HepG2 (cell line): Measurements from ENCODE around the gene HNRNPUL2. TPM values are rescaled to one million over a fixed set of nuclear protein-coding genes. Genes with fewer than 3 reads are reported as not detected.

ENCODE experiments used
- AGO1 ChIP-seq: fragments of 200-400 bp; formaldehyde crosslinking; IDR thresholded peaks from 2 replicates; pipeline ENCODE4 v1.6.1; 2017; ENCODE audit warnings: mild to moderate bottlenecking, low read depth, low read length, moderate library complexity; ENCODE audit not compliant: poor library complexity, severe bottlenecking
- BHLHE40 ChIP-seq: IDR thresholded peaks from 2 replicates; pipeline ENCODE4 v1.6.1; 2011; ENCODE audit warnings: low read length, improper control_type of control experiment
- BRD4 ChIP-seq: sonication (generic); formaldehyde crosslinking; IDR thresholded peaks from 2 replicates; pipeline ENCODE4 v1.4.0; 2020; ENCODE audit warnings: missing genetic modification reagents
- GATA4 ChIP-seq: sonication (generic); IDR thresholded peaks from 2 replicates; pipeline ENCODE4 v1.6.1; 2016; ENCODE audit warnings: antibody characterized with exemption, low read depth, borderline replicate concordance
- HNRNPLL ChIP-seq: fragments of 200-400 bp; formaldehyde crosslinking; IDR thresholded peaks from 2 replicates; pipeline ENCODE4 v1.6.1; 2017; ENCODE audit warnings: mild to moderate bottlenecking, low read depth, low read length; ENCODE audit not compliant: poor library complexity, severe bottlenecking
- MAFG ChIP-seq: sonication (generic); formaldehyde crosslinking; IDR thresholded peaks from 2 replicates; pipeline ENCODE4 v1.5.1; 2020; ENCODE audit warnings: mild to moderate bottlenecking, missing genetic modification reagents
- MNT ChIP-seq: fragments of 450-650 bp; IDR thresholded peaks from 2 replicates; pipeline ENCODE4 v1.6.1; 2016
- NFRKB ChIP-seq: fragments of 450-650 bp; IDR thresholded peaks from 2 replicates; pipeline ENCODE4 v1.6.1; 2017
- PAX8 ChIP-seq: sonication (generic); formaldehyde crosslinking; IDR thresholded peaks from 2 replicates; pipeline ENCODE4 v1.8.0; 2022; ENCODE audit warnings: mild to moderate bottlenecking, missing genetic modification reagents, borderline replicate concordance
- RAD21 ChIP-seq: fragments of 450-650 bp; formaldehyde crosslinking; IDR thresholded peaks from 2 replicates; pipeline ENCODE4 v1.5.0; 2020; ENCODE audit warnings: mild to moderate bottlenecking
- RARG ChIP-seq: sonication (generic); formaldehyde crosslinking; IDR thresholded peaks from 2 replicates; pipeline ENCODE4 v1.4.0; 2020; ENCODE audit warnings: low read depth, mild to moderate bottlenecking, missing genetic modification reagents
- SMARCE1 ChIP-seq: fragments of 450-650 bp; IDR thresholded peaks from 2 replicates; pipeline ENCODE4 v1.6.1; 2017; ENCODE audit warnings: borderline replicate concordance
- SMYD3 ChIP-seq: sonication (generic); formaldehyde crosslinking; IDR thresholded peaks from 2 replicates; pipeline ENCODE4 v1.8.1; 2023; ENCODE audit warnings: mild to moderate bottlenecking, missing genetic modification reagents
- SNAPC5 ChIP-seq: sonication (generic); formaldehyde crosslinking; IDR thresholded peaks from 2 replicates; pipeline ENCODE4 v1.8.1; 2023; ENCODE audit warnings: mild to moderate bottlenecking, missing genetic modification reagents, borderline replicate concordance
- TARDBP ChIP-seq: sonication (generic); formaldehyde crosslinking; IDR thresholded peaks from 2 replicates; pipeline ENCODE4 v1.8.0; 2022; ENCODE audit warnings: mild to moderate bottlenecking, missing genetic modification reagents
- XRCC5 ChIP-seq: fragments of 200-400 bp; formaldehyde crosslinking; optimal IDR thresholded peaks from 2 replicates; pipeline ENCODE3; 2017; ENCODE audit warnings: mild to moderate bottlenecking, low read length
- ZNF264 ChIP-seq: sonication (generic); formaldehyde crosslinking; IDR thresholded peaks from 2 replicates; pipeline ENCODE4 v1.4.0; 2020; ENCODE audit warnings: missing genetic modification reagents
- ZNF3 ChIP-seq: IDR thresholded peaks from 2 replicates; pipeline ENCODE4 v1.7.0; 2017; ENCODE audit warnings: inconsistent platforms
- ZNF44 ChIP-seq: sonication (generic); formaldehyde crosslinking; IDR thresholded peaks from 2 replicates; pipeline ENCODE4 v1.5.1; 2020; ENCODE audit warnings: mild to moderate bottlenecking, missing genetic modification reagents
- ZNF605 ChIP-seq: sonication (generic); formaldehyde crosslinking; IDR thresholded peaks from 2 replicates; pipeline ENCODE4 v1.8.0; 2022; ENCODE audit warnings: mild to moderate bottlenecking, missing genetic modification reagents
- ZNF614 ChIP-seq: IDR thresholded peaks from 2 replicates; pipeline ENCODE4 v1.6.1; 2018; ENCODE audit warnings: missing biosample characterization, missing genetic modification reagents, inconsistent platforms, borderline replicate concordance
- ZNF720 ChIP-seq: sonication (generic); formaldehyde crosslinking; IDR thresholded peaks from 2 replicates; pipeline ENCODE4 v1.4.0; 2020; ENCODE audit warnings: missing genetic modification reagents
- ZNF790 ChIP-seq: sonication (generic); formaldehyde crosslinking; IDR thresholded peaks from 2 replicates; pipeline ENCODE4 v1.8.0; 2022; ENCODE audit warnings: missing genetic modification reagents, mild to moderate bottlenecking, borderline replicate concordance
- polyA plus RNA-seq, 8 experiments: library from polyadenylated mRNA; depleted of rRNA in 3 of 8; stranded (reverse) in 7 of 8; unstranded in 1 of 8; fragments of >200 nt; fragmentation: Illumina TruSeq in 4 of 8; extraction: Trizol in 4 of 8; gene quantifications; 2 replicates each; pipeline versions ENCODE4 v1.2.1 to v1.2.3, GENCODE V29; 2011 to 2016; ENCODE audit warnings: low read depth in 4 of 8, missing spikeins in 1 of 8, mixed read lengths in 1 of 8; ENCODE audit not compliant: insufficient read depth in 1 of 8
- total RNA-seq, 5 experiments: library from RNA; depleted of rRNA; stranded (reverse); fragments of >200 nt; fragmentation: Illumina TruSeq; extraction: Trizol; gene quantifications; 2 replicates each; pipeline ENCODE4 v1.2.3, GENCODE V29; 2016; ENCODE audit warnings: low read depth in 1 of 5
- TF ChIP-seq, protein P1 (sequence below): sonication (generic); formaldehyde crosslinking; IDR thresholded peaks from 2 replicates; pipeline ENCODE4 v1.4.0; 2020; ENCODE audit warnings: mild to moderate bottlenecking, missing genetic modification reagents, borderline replicate concordance
- TF ChIP-seq, protein P2 (sequence below): sonication (generic); formaldehyde crosslinking; IDR thresholded peaks from 2 replicates; pipeline ENCODE4 v1.5.1; 2020; ENCODE audit warnings: mild to moderate bottlenecking, missing genetic modification reagents, moderate library complexity
- TF ChIP-seq, protein P3 (sequence below): IDR thresholded peaks from 2 replicates; pipeline ENCODE4 v1.6.1; 2018; ENCODE audit warnings: missing genetic modification reagents

Gene HNRNPUL2
- total and polyA plus RNA-seq, 2 of the 13 experiments (the other 11 are each of a cell fraction or from before 2014, with no cell fraction given) = 8.4 to 9.6 TPM

DNA sequence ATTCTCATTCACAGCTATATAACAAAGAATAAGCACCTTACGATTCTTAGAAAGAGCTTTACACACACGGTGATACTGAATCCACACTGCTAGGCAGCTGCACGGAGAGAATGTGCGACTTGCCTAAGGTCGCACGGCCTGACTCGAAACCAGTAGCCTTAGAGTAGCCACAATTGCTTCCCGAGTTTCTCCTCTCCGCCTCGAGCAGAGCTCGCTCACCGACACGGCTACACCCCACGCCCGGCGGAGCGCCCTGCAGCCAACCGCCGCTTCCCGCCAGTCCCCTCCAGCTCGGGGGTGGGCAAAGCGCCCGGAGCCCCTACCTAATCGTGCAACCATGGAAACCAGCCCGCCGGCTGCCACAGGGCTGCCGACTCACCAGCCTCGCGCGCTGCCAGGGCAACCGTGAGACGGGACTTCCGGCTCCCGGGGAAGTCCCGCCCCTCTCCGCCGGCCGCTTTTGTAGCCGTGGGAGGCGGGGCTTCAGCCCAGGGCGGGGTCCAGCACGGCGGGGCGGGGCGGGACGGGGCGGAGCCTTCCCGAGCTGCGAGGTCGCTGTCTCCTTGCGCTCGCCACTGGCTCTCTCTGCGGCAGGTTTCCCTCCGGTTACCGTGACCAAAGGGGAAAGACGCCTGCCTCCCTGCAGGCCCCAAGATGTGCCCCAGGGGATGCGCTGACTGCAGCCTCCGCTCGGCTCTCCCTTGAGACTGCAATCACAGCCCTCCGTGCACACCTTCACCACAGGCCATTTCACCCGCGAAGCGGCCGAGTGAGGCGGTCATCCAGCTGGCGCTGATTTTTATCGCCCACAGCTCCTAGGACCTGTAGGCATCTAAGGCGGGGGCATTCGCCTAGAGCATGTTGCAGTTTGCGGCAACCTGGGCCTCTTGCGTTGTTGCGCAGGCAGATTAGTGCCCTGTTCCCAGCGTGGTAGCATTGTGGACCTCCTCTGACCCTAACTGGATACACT is 21.1 kb downstream of the HNRNPUL2 start (continued):
- peak; percentile 35 for TF ChIP-seq XRCC5
- TF ChIP-seq SMYD3 = no peak
- TF ChIP-seq ZNF44 (CRISPR knock-in tag) = no peak
- TF ChIP-seq SNAPC5 = no peak
- TF ChIP-seq GATA4 = no peak
- no peak for TF ChIP-seq SMARCE1
- TF ChIP-seq HNRNPLL = no peak
- no peak for TF ChIP-seq PAX8 (CRISPR knock-in tag)
- TF ChIP-seq RARG (CRISPR knock-in tag) = no peak
- TF ChIP-seq NFRKB = no peak
- no peak for TF ChIP-seq BRD4 (CRISPR knock-in tag)
- peak; percentile 80 for TF ChIP-seq ZNF605
- no peak; the same call in 1 of the 2 replicates for TF ChIP-seq ZNF614 (CRISPR knock-in tag)
- TF ChIP-seq ZNF3 (CRISPR knock-in tag) = no peak
- TF ChIP-seq ZNF790 (CRISPR knock-in tag) = no peak
- TF ChIP-seq, protein P1, sequence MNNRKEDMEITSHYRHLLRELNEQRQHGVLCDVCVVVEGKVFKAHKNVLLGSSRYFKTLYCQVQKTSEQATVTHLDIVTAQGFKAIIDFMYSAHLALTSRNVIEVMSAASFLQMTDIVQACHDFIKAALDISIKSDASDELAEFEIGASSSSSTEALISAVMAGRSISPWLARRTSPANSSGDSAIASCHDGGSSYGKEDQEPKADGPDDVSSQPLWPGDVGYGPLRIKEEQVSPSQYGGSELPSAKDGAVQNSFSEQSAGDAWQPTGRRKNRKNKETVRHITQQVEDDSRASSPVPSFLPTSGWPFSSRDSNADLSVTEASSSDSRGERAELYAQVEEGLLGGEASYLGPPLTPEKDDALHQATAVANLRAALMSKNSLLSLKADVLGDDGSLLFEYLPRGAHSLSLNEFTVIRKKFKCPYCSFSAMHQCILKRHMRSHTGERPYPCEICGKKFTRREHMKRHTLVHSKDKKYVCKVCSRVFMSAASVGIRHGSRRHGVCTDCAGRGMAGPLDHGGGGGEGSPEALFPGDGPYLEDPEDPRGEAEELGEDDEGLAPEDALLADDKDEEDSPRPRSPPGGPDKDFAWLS (CRISPR knock-in tag) = no peak
- TF ChIP-seq, protein P2, sequence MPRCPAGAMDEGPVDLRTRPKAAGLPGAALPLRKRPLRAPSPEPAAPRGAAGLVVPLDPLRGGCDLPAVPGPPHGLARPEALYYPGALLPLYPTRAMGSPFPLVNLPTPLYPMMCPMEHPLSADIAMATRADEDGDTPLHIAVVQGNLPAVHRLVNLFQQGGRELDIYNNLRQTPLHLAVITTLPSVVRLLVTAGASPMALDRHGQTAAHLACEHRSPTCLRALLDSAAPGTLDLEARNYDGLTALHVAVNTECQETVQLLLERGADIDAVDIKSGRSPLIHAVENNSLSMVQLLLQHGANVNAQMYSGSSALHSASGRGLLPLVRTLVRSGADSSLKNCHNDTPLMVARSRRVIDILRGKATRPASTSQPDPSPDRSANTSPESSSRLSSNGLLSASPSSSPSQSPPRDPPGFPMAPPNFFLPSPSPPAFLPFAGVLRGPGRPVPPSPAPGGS (CRISPR knock-in tag) = peak; percentile 75
- TF ChIP-seq TARDBP (CRISPR knock-in tag) = no peak; the same call in 1 of the 2 replicates
- TF ChIP-seq BHLHE40 = no peak
- no peak for TF ChIP-seq MNT
- TF ChIP-seq RAD21 = no peak
- no peak for TF ChIP-seq MAFG (CRISPR knock-in tag)
- no peak for TF ChIP-seq ZNF720 (CRISPR knock-in tag)
- TF ChIP-seq AGO1 = peak; percentile 85
- TF ChIP-seq, protein P3, sequence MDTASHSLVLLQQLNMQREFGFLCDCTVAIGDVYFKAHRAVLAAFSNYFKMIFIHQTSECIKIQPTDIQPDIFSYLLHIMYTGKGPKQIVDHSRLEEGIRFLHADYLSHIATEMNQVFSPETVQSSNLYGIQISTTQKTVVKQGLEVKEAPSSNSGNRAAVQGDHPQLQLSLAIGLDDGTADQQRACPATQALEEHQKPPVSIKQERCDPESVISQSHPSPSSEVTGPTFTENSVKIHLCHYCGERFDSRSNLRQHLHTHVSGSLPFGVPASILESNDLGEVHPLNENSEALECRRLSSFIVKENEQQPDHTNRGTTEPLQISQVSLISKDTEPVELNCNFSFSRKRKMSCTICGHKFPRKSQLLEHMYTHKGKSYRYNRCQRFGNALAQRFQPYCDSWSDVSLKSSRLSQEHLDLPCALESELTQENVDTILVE (CRISPR knock-in tag) = no peak
- TF ChIP-seq ZNF264 (CRISPR knock-in tag) = no peak
